Erythroblast (primary cell): Measurements from ENCODE around the gene MORC1.

Experiments used
- GATA1 ChIP-seq: IDR thresholded peaks from 2 replicates; pipeline ENCODE4 v1.6.1; 2011; ENCODE audit warnings: low read depth, mild to moderate bottlenecking, control low read depth, low read length, moderate library complexity
- POLR2A ChIP-seq: IDR thresholded peaks from 2 replicates; pipeline ENCODE4 v1.6.1; 2011; ENCODE audit warnings: mild to moderate bottlenecking, low read length

GRCh38 chr3:109023656-109024254, 94.2 kb downstream of the MORC1 start:
- TF ChIP-seq POLR2A (no peak), GATA1 (no peak)
